PC-9 (cell line): ENCODE measurements around the gene CDC73.

Experiments
- CTCF ChIP-seq: fragments of 200-600 bp; sonication (generic); conservative IDR thresholded peaks from 2 replicates; pipeline ENCODE4 v1.6.1; 2017; ENCODE audit warnings: mixed run types, antibody characterized with exemption, mild to moderate bottlenecking, moderate library complexity
- EZH2 ChIP-seq: fragments of 200-600 bp; sonication (generic); IDR thresholded peaks from 2 replicates; pipeline ENCODE4 v1.8.0; 2017; ENCODE audit warnings: antibody characterized with exemption, low read depth

- TF ChIP-seq CTCF (no peak), EZH2 (no peak)
Observed at GRCh38 chr1:193085263-193085662, 36.6 kb upstream of the CDC73 start.
